ENCODE measurements around the gene TMEM258. TPM values are rescaled to one million over a fixed set of nuclear protein-coding genes. Genes with fewer than 3 reads are reported as not detected.

The TMEM258 gene
- total and polyA plus RNA-seq, 3 donors from 2014 or later = 46.7 to 162 (median 55.6) TPM

GRCh38 chr11:61830237-61831105 is 38.1 kb upstream of the TMEM258 start:
- TF ChIP-seq POLR2A (IDR thresholded peaks at IDR 0.05) = no peak
- TF ChIP-seq, protein P1, sequence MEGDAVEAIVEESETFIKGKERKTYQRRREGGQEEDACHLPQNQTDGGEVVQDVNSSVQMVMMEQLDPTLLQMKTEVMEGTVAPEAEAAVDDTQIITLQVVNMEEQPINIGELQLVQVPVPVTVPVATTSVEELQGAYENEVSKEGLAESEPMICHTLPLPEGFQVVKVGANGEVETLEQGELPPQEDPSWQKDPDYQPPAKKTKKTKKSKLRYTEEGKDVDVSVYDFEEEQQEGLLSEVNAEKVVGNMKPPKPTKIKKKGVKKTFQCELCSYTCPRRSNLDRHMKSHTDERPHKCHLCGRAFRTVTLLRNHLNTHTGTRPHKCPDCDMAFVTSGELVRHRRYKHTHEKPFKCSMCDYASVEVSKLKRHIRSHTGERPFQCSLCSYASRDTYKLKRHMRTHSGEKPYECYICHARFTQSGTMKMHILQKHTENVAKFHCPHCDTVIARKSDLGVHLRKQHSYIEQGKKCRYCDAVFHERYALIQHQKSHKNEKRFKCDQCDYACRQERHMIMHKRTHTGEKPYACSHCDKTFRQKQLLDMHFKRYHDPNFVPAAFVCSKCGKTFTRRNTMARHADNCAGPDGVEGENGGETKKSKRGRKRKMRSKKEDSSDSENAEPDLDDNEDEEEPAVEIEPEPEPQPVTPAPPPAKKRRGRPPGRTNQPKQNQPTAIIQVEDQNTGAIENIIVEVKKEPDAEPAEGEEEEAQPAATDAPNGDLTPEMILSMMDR (IDR thresholded peaks at IDR 0.05) = no peak
- Histone ChIP-seq H3K4me3 (no peak overlapping the region), H3K27ac (peak overlapping the region; percentile 17 to 91), H3K36me3 (ENCODE audit: low read depth, missing control alignments) (no peaks in the 10 kb centered on the region), H3K9me3 (no peaks in the 10 kb centered on the region), H3K27me3 (no peaks in the 10 kb centered on the region), H3K4me1 (peaks cover 58% of the 10 kb centered on the region)
- WGBS, 2 donors = 22 to 33% methylated on average over 8 of the region's 8 CpGs
- DNase-seq = peak; percentile 59
- intact Hi-C loops (cut with DNase I; ENCODE audit: low total_unique reads) = no loop called here

GRCh38 chr11:61829806-61830205 is 37.4 kb upstream of the TMEM258 start:
- no peaks in the 10 kb centered on the region for H3K36me3 ChIP-seq (ENCODE audit: low read depth, missing control alignments)
- TF ChIP-seq, protein P1 (IDR thresholded peaks at IDR 0.05) = no peak
- no peak for TF ChIP-seq POLR2A (IDR thresholded peaks at IDR 0.05)
- WGBS, 2 donors = 54 to 58% methylated on average over 4 of the region's 4 CpGs
- H3K4me1 ChIP-seq = peaks cover 51% of the 10 kb centered on the region
- peak overlapping the region; percentile 17 to 91 for H3K27ac ChIP-seq
- H3K9me3 ChIP-seq = no peaks in the 10 kb centered on the region
- no peaks in the 10 kb centered on the region for H3K27me3 ChIP-seq
- intact Hi-C loops (cut with DNase I; ENCODE audit: low total_unique reads) = no loop called here
- H3K4me3 ChIP-seq = no peak overlapping the region
- DNase-seq = no peak

DNA sequence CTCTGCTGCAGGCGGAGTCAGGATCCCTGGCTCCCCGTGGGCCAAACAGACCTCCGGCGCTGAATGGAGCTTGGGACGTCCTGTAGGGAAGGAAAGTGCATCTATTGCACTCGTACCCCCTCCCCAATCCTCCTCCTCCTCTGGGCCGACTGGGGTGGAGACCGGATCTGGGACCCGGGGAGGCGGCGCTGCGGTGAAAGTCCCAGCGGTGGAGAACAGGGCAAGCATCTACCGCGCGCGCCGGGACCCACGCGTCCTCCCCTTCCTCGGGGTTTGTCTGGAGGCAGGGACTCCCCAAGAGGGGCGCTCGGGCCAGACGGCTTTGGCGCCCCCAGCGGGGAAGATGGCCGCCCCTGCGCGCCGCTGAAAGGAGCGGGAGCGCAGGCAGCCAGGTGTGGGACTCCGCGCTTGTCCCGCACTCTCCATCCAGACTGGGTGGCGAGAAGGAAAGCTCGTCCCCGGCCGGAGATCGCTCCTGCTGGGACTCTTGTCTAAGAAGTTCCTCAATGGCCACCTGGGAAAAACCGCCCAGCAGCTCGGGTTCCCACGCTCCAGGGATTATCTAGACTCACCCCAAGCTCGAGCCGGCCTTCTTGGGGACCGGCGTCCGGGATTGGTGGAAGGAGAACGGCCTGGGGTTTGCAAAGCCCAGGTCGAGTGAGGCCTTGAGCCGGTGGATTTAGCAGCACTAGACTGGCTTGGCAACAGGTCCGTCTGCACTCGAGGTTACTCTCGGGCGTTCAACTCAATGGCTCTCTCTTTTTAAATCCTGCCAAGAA is 36.4 kb upstream of the TMEM258 start:
- peak overlapping the region; percentile 62 to 72 for H3K4me3 ChIP-seq
- intact Hi-C loops (cut with DNase I; ENCODE audit: low total_unique reads) = no loop called here
- peak overlapping the region; percentile 81 to 91 for H3K27ac ChIP-seq
- H3K4me1 ChIP-seq = peaks cover 41% of the 10 kb centered on the region
- H3K27me3 ChIP-seq = no peaks in the 10 kb centered on the region
- peak; percentile 75 for DNase-seq
- TF ChIP-seq, protein P1 (IDR thresholded peaks at IDR 0.05) = peak in 2 of 3 experiments; percentile 11 to 48
- TF ChIP-seq POLR2A (IDR thresholded peaks at IDR 0.05) = no peak
- 1% methylated on average over 23 to 54 of the region's 55 CpGs for WGBS, 2 donors
- H3K36me3 ChIP-seq (ENCODE audit: low read depth, missing control alignments) = no peaks in the 10 kb centered on the region
- H3K9me3 ChIP-seq = no peaks in the 10 kb centered on the region

- Histone ChIP-seq H3K27me3 (no peaks in the 10 kb centered on the region), H3K4me1 (peaks cover 41% of the 10 kb centered on the region), H3K27ac (peak overlapping the region; percentile 81 to 91), H3K4me3 (peak overlapping the region; percentile 62 to 72), H3K9me3 (no peaks in the 10 kb centered on the region), H3K36me3 (ENCODE audit: low read depth, missing control alignments) (no peaks in the 10 kb centered on the region)
- 0 to 2% methylated on average over 11 to 16 of the region's 16 CpGs for WGBS, 2 donors
- no peak for DNase-seq
- intact Hi-C loops (cut with DNase I; ENCODE audit: low total_unique reads) = no loop called here
- TF ChIP-seq, protein P1 (IDR thresholded peaks at IDR 0.05) = no peak
- TF ChIP-seq POLR2A (IDR thresholded peaks at IDR 0.05) = no peak
Measured at GRCh38 chr11:61828379-61828628, 35.9 kb upstream of the TMEM258 start.
